SK-N-SH (cell line): ENCODE results near the gene ARHGAP40. TPM values are rescaled to one million over a fixed set of nuclear protein-coding genes. Genes with fewer than 3 reads are reported as not detected.

Source experiments
- CTCF ChIA-PET: fragments of 300-600, 350-600 bp; formaldehyde crosslinking; extraction: SDS; loops from one replicate; lab custom pipeline; 2021; lab: Yijun Ruan, JAX
- POLR2A ChIA-PET: fragments of 350-600 bp; sonication (Branson Sonifier 250); formaldehyde crosslinking; extraction: SDS; loops from one replicate; lab custom pipeline; 2020; ENCODE audit warnings: antibody characterized with exemption, inconsistent platforms; lab: Yijun Ruan, JAX
- DNase-seq: peaks from one replicate; pipeline ENCODE4 v3.0.0; 2012
- H2AFZ ChIP-seq: fragments of 200-600 bp; sonication (generic); 2 replicates; pipeline ENCODE4 v1.8.1; 2016; ENCODE audit warnings: antibody characterized with exemption, mild to moderate bottlenecking, low read depth
- H3F3A ChIP-seq: fragments of 200-600 bp; sonication (generic); replicated peaks from 2 replicates; pipeline ENCODE3; 2016; ENCODE audit warnings: antibody characterized with exemption, mild to moderate bottlenecking; ENCODE audit not compliant: insufficient read depth
- H3K27ac ChIP-seq, 2 experiments: fragments of 200-500 bp in 1 of 2; fragments of 200-600 bp in 1 of 2; sonication (Bioruptor generic) in 1 of 2; sonication (generic), shearing (Covaris generic) in 1 of 2; 2 replicates each; pipeline versions ENCODE4 v1.5.1 to v1.6.1; 2014 to 2016; ENCODE audit warnings: low read depth in 2 of 2, inconsistent platforms in 1 of 2, low read length in 1 of 2, mild to moderate bottlenecking in 1 of 2, mixed read lengths in 1 of 2
- H3K27me3 ChIP-seq: fragments of 200-600 bp; sonication (generic), shearing (Covaris generic); 2 replicates; pipeline ENCODE4 v1.6.1; 2016; ENCODE audit warnings: mixed run types; ENCODE audit not compliant: insufficient read depth
- H3K36me3 ChIP-seq, 2 experiments: fragments of 200-500 bp in 1 of 2; fragments of 200-600 bp in 1 of 2; sonication (Bioruptor generic) in 1 of 2; sonication (generic) in 1 of 2; replicated peaks in 1 of 2; 2 replicates each; pipeline versions ENCODE3 to v1.5.1; 2014 to 2016; ENCODE audit warnings: low read length in 1 of 2, mild to moderate bottlenecking in 1 of 2; ENCODE audit not compliant: insufficient read depth in 2 of 2, control insufficient read depth in 1 of 2
- H3K4me1 ChIP-seq, 2 experiments: fragments of 200-500 bp in 1 of 2; fragments of 200-600 bp in 1 of 2; sonication (Bioruptor generic) in 1 of 2; sonication (generic), shearing (Covaris generic) in 1 of 2; 2 replicates each; pipeline versions ENCODE4 v1.5.1 to v1.6.1; 2014 to 2016; ENCODE audit warnings: low read depth in 1 of 2, low read length in 1 of 2, mixed run types in 1 of 2; ENCODE audit not compliant: insufficient read depth in 2 of 2, control insufficient read depth in 1 of 2
- H3K4me2 ChIP-seq: fragments of 200-600 bp; sonication (generic), shearing (Covaris generic); 2 replicates; pipeline ENCODE4 v1.6.1; 2017; ENCODE audit warnings: mixed run types
- H3K4me3 ChIP-seq, 2 experiments: fragments of 200-500 bp in 1 of 2; fragments of 200-600 bp in 1 of 2; sonication (Bioruptor generic) in 1 of 2; sonication (generic), shearing (Covaris generic) in 1 of 2; 2 replicates each; pipeline versions ENCODE4 v1.5.1 to v1.8.1; 2014 to 2016; ENCODE audit warnings: low read depth in 2 of 2, inconsistent platforms in 1 of 2, low read length in 1 of 2, mild to moderate bottlenecking in 1 of 2, mixed read lengths in 1 of 2, moderate library complexity in 1 of 2
- H3K79me2 ChIP-seq: fragments of 200-600 bp; sonication (generic); 2 replicates; pipeline ENCODE4 v1.8.1; 2017; ENCODE audit warnings: mild to moderate bottlenecking; ENCODE audit not compliant: insufficient read depth
- H3K9ac ChIP-seq: fragments of 200-600 bp; sonication (generic); 2 replicates; pipeline ENCODE4 v1.6.1; 2017; ENCODE audit warnings: mixed run types
- H3K9me2 ChIP-seq: fragments of 200-600 bp; sonication (generic); 2 replicates; pipeline ENCODE4 v1.6.1; 2017; ENCODE audit warnings: mixed run types
- H3K9me3 ChIP-seq: fragments of 200-600 bp; sonication (generic); 2 replicates; pipeline ENCODE4 v1.6.1; 2017; ENCODE audit warnings: mixed run types, mild to moderate bottlenecking, moderate library complexity
- H4K20me1 ChIP-seq: fragments of 200-600 bp; sonication (generic); 2 replicates; pipeline ENCODE4 v1.6.1; 2017; ENCODE audit warnings: mild to moderate bottlenecking, mixed run types; ENCODE audit not compliant: insufficient read depth
- EP300 ChIP-seq, 2 experiments: IDR thresholded peaks; 2 replicates each; pipeline versions ENCODE4 v1.4.0 to v1.6.1; 2012; ENCODE audit warnings: borderline replicate concordance in 1 of 2, low read depth in 1 of 2, low read length in 1 of 2
- EZH2phosphoT487 ChIP-seq: fragments of 200-600 bp; sonication (generic); IDR thresholded peaks from 2 replicates; pipeline ENCODE4 v1.6.1; 2017; ENCODE audit warnings: low read depth, mixed run types, mild to moderate bottlenecking, antibody characterized with exemption, moderate library complexity, borderline replicate concordance
- FOXM1 ChIP-seq: IDR thresholded peaks from 2 replicates; pipeline ENCODE4 v1.4.0; 2012; ENCODE audit warnings: low read depth, mild to moderate bottlenecking
- GABPA ChIP-seq: IDR thresholded peaks from 2 replicates; pipeline ENCODE4 v1.4.0; 2012; ENCODE audit warnings: low read depth, mild to moderate bottlenecking
- GATA2 ChIP-seq: sonication (generic); formaldehyde crosslinking; IDR thresholded peaks from 2 replicates; pipeline ENCODE4 v1.5.0; 2020; ENCODE audit warnings: mild to moderate bottlenecking, missing genetic modification reagents
- IRF3 ChIP-seq: fragments of 150-350 bp; IDR thresholded peaks from 2 replicates; pipeline ENCODE4 v1.6.1; 2016; ENCODE audit warnings: mild to moderate bottlenecking, low read depth, low read length
- JUND ChIP-seq: IDR thresholded peaks from 2 replicates; pipeline ENCODE4 v1.4.0; 2012
- MAX ChIP-seq: IDR thresholded peaks from 2 replicates; pipeline ENCODE4 v1.4.0; 2012; ENCODE audit warnings: low read depth
- MXI1 ChIP-seq: IDR thresholded peaks from 2 replicates; pipeline ENCODE4 v1.6.1; 2012; ENCODE audit warnings: mild to moderate bottlenecking, low read depth, low read length, improper control_type of control experiment
- PBX3 ChIP-seq: IDR thresholded peaks from 2 replicates; pipeline ENCODE4; 2012
- RFX5 ChIP-seq: IDR thresholded peaks from 2 replicates; pipeline ENCODE4 v1.6.1; 2012; ENCODE audit warnings: mild to moderate bottlenecking, improper control_type of control experiment, low read length
- TEAD4 ChIP-seq: IDR thresholded peaks from 2 replicates; pipeline ENCODE4 v1.4.0; 2012; ENCODE audit warnings: mild to moderate bottlenecking, borderline replicate concordance; ENCODE audit not compliant: insufficient read depth
- USF2 ChIP-seq: fragments of 150-350 bp; IDR thresholded peaks from 2 replicates; pipeline ENCODE4 v1.6.1; 2017; ENCODE audit warnings: antibody characterized with exemption, low read length, low read depth, borderline replicate concordance
- YY1 ChIP-seq: IDR thresholded peaks from 2 replicates; pipeline ENCODE4 v1.4.0; 2012; ENCODE audit warnings: low read depth, mild to moderate bottlenecking
- WGBS: methylation state at CpG from one replicate; pipeline ENCODE4 v1.1.6; 2017; ENCODE audit warnings: low lambda C conversion rate; 5-methylcytosine and 5-hydroxymethylcytosine counted together
- polyA plus RNA-seq, 3 experiments: library from polyadenylated mRNA; depleted of rRNA; stranded (reverse); fragments of >200 nt; gene quantifications; 2 replicates each; pipeline ENCODE4 v1.2.3, GENCODE V29; 2012

The ARHGAP40 gene
- polyA plus RNA-seq, 1 of the 3 experiments (the other 2 are of a cell fraction) = 0.02 TPM

- no peaks in the 10 kb centered on the region for H4K20me1 ChIP-seq
- no peak overlapping the region for H3K4me3 ChIP-seq
- H3K4me1 ChIP-seq = peaks cover 0 to 7% of the 10 kb centered on the region in 2 experiments; a peak in 1 of 4 replicates
- no peaks in the 10 kb centered on the region for H3K36me3 ChIP-seq
- no peaks in the 10 kb centered on the region; the same call in 1 of the 2 replicates for H3K27me3 ChIP-seq
- no peaks in the 10 kb centered on the region for H3K9me3 ChIP-seq
- no peak overlapping the region for H3K9ac ChIP-seq
- H3F3A ChIP-seq = no peaks in the 10 kb centered on the region
- no peak for DNase-seq
- H3K9me2 ChIP-seq = no peaks in the 10 kb centered on the region
- no peak overlapping the region for H3K27ac ChIP-seq
- H2AFZ ChIP-seq = no peak overlapping the region
- H3K79me2 ChIP-seq = no peaks in the 10 kb centered on the region
- no peak for TF ChIP-seq RFX5
- TF ChIP-seq FOXM1 = no peak
- no peak overlapping the region for H3K4me2 ChIP-seq
- CTCF ChIA-PET = interaction anchor here (0.8 to 6.4 kb wide), 9 partner anchors 8 to 336 kb away, joined by 3 to 87 read pairs (median 8); partner anchors contain the start of gene SLC32A1
- WGBS = 23% methylated on average over 1 of the region's 1 CpG
- POLR2A ChIA-PET = interaction anchor here (0.7 kb wide), 1 partner anchor 13 kb away, joined by 3 read pairs; no protein-coding TSS in a partner anchor
Measured at GRCh38 chr20:38660429-38660828, 58.8 kb downstream of the ARHGAP40 start.

- Histone ChIP-seq H3F3A (no peaks in the 10 kb centered on the region), H3K9me2 (no peaks in the 10 kb centered on the region), H3K9ac (no peak overlapping the region), H3K27ac (no peak overlapping the region), H3K9me3 (no peaks in the 10 kb centered on the region), H4K20me1 (no peaks in the 10 kb centered on the region), H3K36me3 (no peaks in the 10 kb centered on the region), H3K4me1 (peaks cover 0 to 20% of the 10 kb centered on the region in 2 experiments; a peak in 1 of 4 replicates), H3K79me2 (no peaks in the 10 kb centered on the region), H2AFZ (no peak overlapping the region), H3K4me3 (no peak overlapping the region), H3K27me3 (peaks cover 6% of the 10 kb centered on the region), H3K4me2 (no peak overlapping the region)
- POLR2A ChIA-PET = no interaction called here
- CTCF ChIA-PET = interaction anchor here (1.8 kb wide), 1 partner anchor 63 kb away, joined by 6 read pairs; no protein-coding TSS in a partner anchor
- no peak for TF ChIP-seq PBX3
- TF ChIP-seq TEAD4 = no peak
- no peak for TF ChIP-seq IRF3
- no peak for TF ChIP-seq FOXM1
- no peak for TF ChIP-seq GATA2 (CRISPR knock-in tag)
- DNase-seq = no peak
- 28% methylated on average over 3 of the region's 3 CpGs for WGBS
Measured at GRCh38 chr20:38663660-38664059, 62.1 kb downstream of the ARHGAP40 start.

- no peaks in the 10 kb centered on the region for H3K79me2 ChIP-seq
- peaks cover 6% of the 10 kb centered on the region for H3K27me3 ChIP-seq
- no peak for DNase-seq
- H3K27ac ChIP-seq = no peak overlapping the region
- 63% methylated on average over 2 of the region's 2 CpGs for WGBS
- H3K4me3 ChIP-seq = no peak overlapping the region
- no peak overlapping the region for H2AFZ ChIP-seq
- no peak overlapping the region for H3K4me2 ChIP-seq
- no peak overlapping the region for H3K9ac ChIP-seq
- H3K9me2 ChIP-seq = no peaks in the 10 kb centered on the region
- ChIA-PET POLR2A (no interaction called here), CTCF (interaction anchor here (3.7 kb wide), 1 partner anchor 61 kb away, joined by 25 read pairs; the partner anchor contains the start of gene SLC32A1)
- H3K4me1 ChIP-seq = peaks cover 0 to 20% of the 10 kb centered on the region in 2 experiments; a peak in 1 of 4 replicates
- H3F3A ChIP-seq = no peaks in the 10 kb centered on the region
- TF ChIP-seq MAX = no peak
- TF ChIP-seq YY1 = no peak
- no peak for TF ChIP-seq JUND
- no peak for TF ChIP-seq TEAD4
- no peak for TF ChIP-seq MXI1
- no peak for TF ChIP-seq EP300 (IDR thresholded peaks at IDR 0.05; ENCODE audit: borderline replicate concordance in 1 of 2, low read depth in 1 of 2, low read length in 1 of 2)
- no peak for TF ChIP-seq PBX3
- TF ChIP-seq GABPA = no peak
- no peak for TF ChIP-seq EZH2phosphoT487
- no peak for TF ChIP-seq IRF3
- TF ChIP-seq USF2 = no peak
- H3K36me3 ChIP-seq = no peaks in the 10 kb centered on the region
- H3K9me3 ChIP-seq = no peaks in the 10 kb centered on the region
- H4K20me1 ChIP-seq = no peaks in the 10 kb centered on the region
Measured at GRCh38 chr20:38664284-38664683, 62.7 kb downstream of the ARHGAP40 start.
